Upper lobe of right lung (tissue), 1 donor: ENCODE results near the gene IFRD1. TPM values are rescaled to one million over a fixed set of nuclear protein-coding genes. Genes with fewer than 3 reads are reported as not detected.
A peak's percentile ranks its signal among the peaks of the same experiment; 100 is the strongest.

Experiments
- ATAC-seq: fragments of 200-7000 bp; cut with Tn5 transposase; one replicate; pipeline ENCODE4 v1.9.1; 2020; ENCODE audit warnings: mild to moderate bottlenecking, moderate library complexity
- DNase-seq: peaks from one replicate; pipeline ENCODE4 v3.0.0-alpha.2; 2020
- H3K27ac ChIP-seq: fragments of 200-600 bp; one replicate; pipeline ENCODE4 v1.8.0; 2022
- H3K27me3 ChIP-seq: fragments of 200-600 bp; one replicate; pipeline ENCODE4 v1.8.0; 2022; ENCODE audit warnings: mild to moderate bottlenecking
- H3K36me3 ChIP-seq: fragments of 200-600 bp; one replicate; pipeline ENCODE4 v1.8.0; 2022
- H3K4me1 ChIP-seq: fragments of 200-600 bp; one replicate; pipeline ENCODE4 v1.8.0; 2022
- H3K4me3 ChIP-seq: fragments of 200-600 bp; one replicate; pipeline ENCODE4 v1.8.0; 2022; ENCODE audit warnings: mild to moderate bottlenecking
- H3K9me3 ChIP-seq: fragments of 200-600 bp; one replicate; pipeline ENCODE4 v1.8.0; 2022
- CTCF ChIP-seq: fragments of 200-600 bp; IDR thresholded peaks from one replicate; pipeline ENCODE4 v1.8.0; 2022; ENCODE audit warnings: antibody characterized with exemption
- intact Hi-C: fragments of 100-400 bp; cut with DNase I; formaldehyde crosslinking; loops from one replicate; pipeline ENCODE4 v1.11.0; 2022
- long read RNA-seq: library from polyadenylated mRNA; unstranded; transcript quantifications from one replicate; pipeline ENCODE4 v2.0.0, GENCODE V29; 2021
- total RNA-seq: library from RNA; stranded (reverse); fragmentation: NEBNext Ultra II Directional; extraction: Animal tissue kit (Norgen Biotek cat#: 25700); gene quantifications from one replicate; pipeline ENCODE4 v1.2.1, GENCODE V29; 2021
- donor health status: DM: no; HTN: yes; CAD: no; lungs with severe emphysema.

The IFRD1 gene
- 49.9 TPM for total RNA-seq
- long read RNA-seq, transcript IFRD1-202 (12 exons, 2,290 nt), result major isoform, 86 of 104 reads
- long read RNA-seq, partial matches to known transcripts, result 2 of 104 reads
- long read RNA-seq, other reads (novel, unspliced or antisense), result 13 of 104 reads

GRCh38 chr7:112449902-112450806, at the start of gene IFRD1:
IFRD1 (plus strand) TSS chr7:112450460; CDS start chr7:112450689, 229 bp downstream.
- H3K4me1 ChIP-seq, result peaks cover 19% of the 10 kb centered on the region

DNA sequence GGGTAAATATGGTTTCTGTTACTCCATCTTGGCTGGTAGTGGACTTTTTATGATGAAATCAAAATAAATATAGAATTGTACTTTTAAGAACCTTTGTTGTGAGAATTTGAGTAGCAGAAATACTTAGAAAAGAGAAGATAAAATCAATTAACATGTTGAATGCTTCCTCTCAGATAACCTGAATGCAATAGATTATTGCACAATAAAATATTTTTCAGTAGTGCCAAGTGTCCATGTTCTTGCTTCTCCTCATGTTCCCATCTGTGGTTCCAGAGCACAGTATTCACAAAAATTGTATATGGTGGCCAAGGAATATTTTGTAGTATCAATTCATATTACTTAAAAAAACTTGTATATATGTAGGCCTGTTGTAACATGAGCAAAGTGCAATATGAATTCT, 45.9 kb upstream of the IFRD1 start:
- intact Hi-C loops, result no loop called here
- Histone ChIP-seq H3K27me3 (no peaks in the 10 kb centered on the region), H3K9me3 (no peaks in the 10 kb centered on the region), H3K36me3 (no peaks in the 10 kb centered on the region), H3K4me3 (no peak overlapping the region), H3K4me1 (no peaks in the 10 kb centered on the region), H3K27ac (no peak overlapping the region)
- DNase-seq, result no peak
- no peak for TF ChIP-seq CTCF
- no peak for ATAC-seq

More at GRCh38 chr7:112449902-112450806, at the start of gene IFRD1:
- intact Hi-C loops, result no loop called here
- Histone ChIP-seq H3K27ac (peak within 1 kb of the TSS; percentile 99), H3K4me3 (peak within 1 kb of the TSS; percentile 95), H3K27me3 (no peaks in the 10 kb centered on the region), H3K9me3 (no peaks in the 10 kb centered on the region), H3K36me3 (no peaks in the 10 kb centered on the region)
- peak; percentile 96 for ATAC-seq
- DNase-seq, result peak; percentile 100
- TF ChIP-seq CTCF, result no peak

GRCh38 chr7:112405286-112405685, 45.0 kb upstream of the IFRD1 start:
- TF ChIP-seq CTCF, result no peak
- Histone ChIP-seq H3K27ac (no peak overlapping the region), H3K36me3 (no peaks in the 10 kb centered on the region), H3K4me3 (no peak overlapping the region), H3K9me3 (no peaks in the 10 kb centered on the region), H3K4me1 (peaks cover 4% of the 10 kb centered on the region), H3K27me3 (no peaks in the 10 kb centered on the region)
- DNase-seq (no peak), ATAC-seq (no peak)
- intact Hi-C loops, result no loop called here

- TF ChIP-seq CTCF, result no peak
- Histone ChIP-seq H3K36me3 (no peaks in the 10 kb centered on the region), H3K27me3 (no peaks in the 10 kb centered on the region), H3K4me1 (peaks cover 17% of the 10 kb centered on the region), H3K27ac (no peak overlapping the region), H3K9me3 (no peaks in the 10 kb centered on the region), H3K4me3 (no peak overlapping the region)
- no peak for ATAC-seq
- DNase-seq, result no peak
- intact Hi-C loops, result no loop called here
These were observed 43.0 kb upstream of the IFRD1 start for GRCh38 chr7:112407261-112407660.

- Histone ChIP-seq H3K36me3 (no peaks in the 10 kb centered on the region), H3K4me1 (peaks cover 21% of the 10 kb centered on the region), H3K27me3 (no peaks in the 10 kb centered on the region), H3K27ac (no peak overlapping the region), H3K4me3 (no peak overlapping the region), H3K9me3 (no peaks in the 10 kb centered on the region)
- DNase-seq (no peak), ATAC-seq (no peak)
- no peak for TF ChIP-seq CTCF
- intact Hi-C loops, result no loop called here
These were observed 40.2 kb upstream of the IFRD1 start for GRCh38 chr7:112410092-112410491.
